KOPT-K1 (cell line): ENCODE data around the gene ROCK2.

Experiments
- H3K27ac ChIP-seq: fragments of 200-600 bp; sonication (generic); 2 replicates; pipeline ENCODE4 v1.5.1; 2016; ENCODE audit warnings: antibody characterized with exemption, mild to moderate bottlenecking, low read depth, low read length; ENCODE audit not compliant: poor library complexity, severe bottlenecking
- H3K36me3 ChIP-seq: fragments of 200-600 bp; sonication (generic); 2 replicates; pipeline ENCODE4 v1.5.1; 2017; ENCODE audit warnings: antibody characterized with exemption, mild to moderate bottlenecking, low read length, moderate library complexity; ENCODE audit not compliant: insufficient read depth
- H3K9me3 ChIP-seq: fragments of 200-600 bp; sonication (generic); 2 replicates; pipeline ENCODE4 v1.5.1; 2017; ENCODE audit warnings: antibody characterized with exemption, low read length, mild to moderate bottlenecking; ENCODE audit not compliant: insufficient read depth, poor library complexity, severe bottlenecking

The ROCK2 gene

DNA sequence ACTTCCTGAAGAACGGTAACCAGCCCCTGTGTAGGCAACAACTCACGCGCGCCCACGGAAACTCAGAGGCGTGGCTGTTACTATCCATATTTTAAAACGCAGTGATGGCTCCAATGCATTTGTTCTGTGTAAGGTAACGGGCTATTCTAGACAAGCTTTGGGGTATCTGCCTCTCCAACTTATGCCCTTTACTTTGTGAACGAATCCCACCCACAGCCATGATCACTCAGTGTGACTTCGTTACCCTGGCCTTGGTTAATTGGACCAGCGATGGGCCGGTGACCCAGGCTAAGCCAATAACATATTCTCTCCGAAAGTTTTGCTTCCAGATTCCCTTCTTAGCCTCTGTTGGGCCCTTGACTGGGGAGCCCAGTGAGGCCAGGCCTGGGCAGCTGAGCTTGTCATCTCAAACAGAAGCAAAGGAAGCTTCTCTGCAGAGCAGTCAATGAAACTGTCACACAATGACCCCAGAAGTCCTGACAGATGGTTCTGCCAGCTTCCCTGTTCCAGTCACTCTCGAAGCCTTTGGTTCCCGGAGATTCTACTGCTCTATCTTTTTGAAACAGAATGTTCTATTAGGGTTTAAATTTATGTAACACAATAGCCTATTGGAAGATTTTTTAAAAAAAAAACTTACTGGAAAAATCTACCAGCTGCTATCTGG is 30.7 kb upstream of the ROCK2 start:
- H3K27ac ChIP-seq, result no peak overlapping the region
- no peaks in the 10 kb centered on the region for H3K36me3 ChIP-seq
- no peaks in the 10 kb centered on the region for H3K9me3 ChIP-seq

DNA sequence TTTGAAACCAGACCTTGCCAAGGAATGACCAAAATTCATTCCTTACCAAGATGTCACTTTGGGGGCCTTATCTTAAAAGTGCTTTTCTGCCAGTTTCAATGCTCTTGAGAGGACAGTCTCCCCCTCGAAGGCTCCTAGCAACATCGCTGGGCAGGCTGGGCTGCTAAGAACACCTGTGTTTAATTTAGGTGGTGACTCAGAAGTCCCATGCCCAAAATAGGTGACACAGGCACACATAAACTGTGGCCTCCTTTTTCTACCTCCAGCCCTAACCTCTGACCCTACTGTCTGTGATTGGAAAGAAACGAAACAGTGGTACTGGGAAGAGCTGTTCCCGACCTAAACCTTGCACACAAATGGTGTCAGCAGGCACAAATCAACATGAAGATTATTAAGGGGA is 28.7 kb upstream of the ROCK2 start:
- Histone ChIP-seq H3K9me3 (no peaks in the 10 kb centered on the region), H3K36me3 (no peaks in the 10 kb centered on the region), H3K27ac (no peak overlapping the region)

DNA sequence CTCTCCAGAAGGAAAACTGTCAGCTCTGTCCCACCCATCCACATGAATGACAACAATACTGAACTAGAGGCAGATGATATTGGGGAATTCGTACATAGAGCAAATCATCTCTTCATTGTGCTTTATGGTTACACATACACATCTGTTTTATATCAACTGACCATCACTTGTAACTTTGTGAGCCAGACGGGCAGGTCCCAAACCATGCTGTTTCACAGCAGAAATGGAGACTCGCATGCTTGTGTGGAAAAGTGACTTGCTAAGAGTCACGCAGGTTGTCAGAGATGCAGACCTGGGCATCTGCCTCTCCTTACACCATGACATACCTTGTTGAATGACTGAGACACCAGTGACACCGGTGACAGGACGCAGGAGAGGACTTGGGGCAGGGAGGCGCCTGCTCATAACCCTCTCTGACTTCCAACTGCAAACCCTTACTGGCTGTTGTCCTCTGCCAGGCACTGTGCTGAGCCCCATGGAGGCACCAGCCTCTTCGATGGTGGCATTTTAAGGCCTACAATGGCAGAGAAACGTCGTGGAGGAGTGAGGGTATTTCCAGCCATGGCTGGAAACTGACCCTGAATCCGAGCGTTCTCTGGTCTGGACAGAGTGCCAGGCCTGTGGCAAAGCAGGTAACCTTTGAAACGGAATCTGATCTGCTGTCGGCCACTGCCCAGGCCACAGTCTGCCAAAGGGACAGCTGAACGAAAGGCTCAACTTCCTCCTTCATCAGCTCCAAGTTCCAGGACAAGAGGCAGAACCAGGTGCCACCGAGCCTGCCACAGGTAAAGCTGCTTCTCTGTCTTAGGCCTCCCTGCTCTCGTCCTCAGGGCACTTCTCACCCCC is 26.9 kb upstream of the ROCK2 start:
- H3K27ac ChIP-seq, result no peak overlapping the region

DNA sequence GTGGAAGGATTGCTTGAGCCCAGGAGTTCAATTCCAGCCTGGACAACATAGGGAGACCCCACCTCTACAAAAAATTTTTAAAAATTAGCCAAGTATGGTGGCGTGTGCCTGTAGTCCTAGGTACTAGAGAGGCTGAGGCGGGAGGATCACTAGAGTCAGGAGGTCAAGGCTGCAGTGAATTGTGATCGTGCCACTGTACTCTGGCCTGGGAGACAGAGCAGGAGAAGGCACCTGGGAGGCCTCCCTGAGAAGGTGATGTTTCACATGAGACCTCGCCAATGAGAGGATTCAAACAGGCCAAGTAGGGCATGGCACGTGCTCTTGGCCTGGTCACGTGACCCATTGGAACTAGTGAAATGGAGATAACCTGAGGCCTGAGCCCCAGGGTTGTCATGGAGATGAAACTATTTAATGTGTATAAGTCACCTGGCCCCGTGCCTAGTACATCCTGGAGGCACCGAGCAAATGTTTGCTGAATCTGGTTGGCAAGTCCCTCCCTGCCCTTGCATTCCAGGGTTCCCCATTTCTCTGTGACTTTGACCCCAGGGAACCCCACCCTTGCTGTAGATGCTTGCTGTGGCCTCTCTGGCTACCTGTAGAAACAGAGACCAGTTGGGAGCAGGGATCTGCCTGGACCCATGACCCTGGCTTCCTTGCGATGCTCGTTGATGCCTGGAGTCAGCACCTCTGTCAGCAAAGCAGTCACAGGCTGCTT is 26.1 kb upstream of the ROCK2 start:
- Histone ChIP-seq H3K9me3 (no peaks in the 10 kb centered on the region), H3K36me3 (no peaks in the 10 kb centered on the region), H3K27ac (no peak overlapping the region)

More for the DNA sequence above, 26.9 kb upstream of the ROCK2 start:
- H3K9me3 ChIP-seq, result no peaks in the 10 kb centered on the region
- no peaks in the 10 kb centered on the region for H3K36me3 ChIP-seq

DNA sequence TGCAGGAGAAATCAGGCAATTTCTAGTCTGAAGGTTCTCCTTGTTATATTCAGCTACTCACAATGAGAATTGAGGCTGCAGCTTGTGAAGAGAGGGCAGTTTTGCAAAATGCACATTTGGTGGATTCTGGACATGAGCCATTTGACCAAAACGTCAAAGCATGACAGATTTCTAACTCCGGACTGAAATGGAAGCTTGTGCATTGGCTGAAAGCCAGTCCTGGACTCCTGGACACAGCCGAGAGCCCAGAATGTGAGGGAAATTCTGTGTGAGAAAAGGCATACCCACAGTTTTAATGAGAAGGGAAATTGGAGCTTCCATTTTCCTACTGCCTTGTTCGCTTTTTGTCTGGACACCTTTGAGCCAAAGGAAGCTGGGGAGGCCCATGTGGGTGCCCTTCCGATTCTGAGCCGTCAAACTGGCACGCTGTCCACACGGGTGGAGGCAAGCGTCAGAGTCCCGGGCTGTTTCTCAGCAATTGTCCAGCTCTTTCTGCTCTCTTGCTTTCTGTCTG is 23.7 kb upstream of the ROCK2 start:
- Histone ChIP-seq H3K27ac (no peak overlapping the region), H3K36me3 (no peaks in the 10 kb centered on the region), H3K9me3 (no peaks in the 10 kb centered on the region)

DNA sequence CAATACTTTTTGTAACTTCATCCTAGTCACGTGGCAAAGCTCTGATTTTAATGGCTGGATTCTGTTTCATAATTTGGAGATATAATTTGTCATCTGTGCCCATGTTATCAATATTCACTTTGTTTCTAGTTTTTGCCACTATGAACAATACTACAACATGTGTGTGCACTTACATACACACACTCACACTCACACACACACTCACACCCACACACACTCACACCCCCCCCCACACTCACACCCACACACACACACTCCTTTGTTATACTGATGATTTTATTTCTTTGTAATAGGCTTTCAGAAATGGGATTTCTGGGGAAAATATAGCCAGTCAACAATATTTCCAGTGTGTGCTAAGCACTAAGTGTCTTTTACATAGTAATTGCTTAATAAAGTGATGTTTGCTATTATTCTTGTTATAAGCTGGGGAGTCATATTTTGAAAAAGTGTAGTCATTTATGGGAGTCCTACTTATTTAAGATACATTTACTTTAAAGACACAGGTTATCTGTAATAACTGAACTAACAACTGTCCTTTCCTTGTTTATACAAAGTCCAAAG is 22.8 kb upstream of the ROCK2 start:
- Histone ChIP-seq H3K27ac (no peak overlapping the region), H3K36me3 (no peaks in the 10 kb centered on the region)

DNA sequence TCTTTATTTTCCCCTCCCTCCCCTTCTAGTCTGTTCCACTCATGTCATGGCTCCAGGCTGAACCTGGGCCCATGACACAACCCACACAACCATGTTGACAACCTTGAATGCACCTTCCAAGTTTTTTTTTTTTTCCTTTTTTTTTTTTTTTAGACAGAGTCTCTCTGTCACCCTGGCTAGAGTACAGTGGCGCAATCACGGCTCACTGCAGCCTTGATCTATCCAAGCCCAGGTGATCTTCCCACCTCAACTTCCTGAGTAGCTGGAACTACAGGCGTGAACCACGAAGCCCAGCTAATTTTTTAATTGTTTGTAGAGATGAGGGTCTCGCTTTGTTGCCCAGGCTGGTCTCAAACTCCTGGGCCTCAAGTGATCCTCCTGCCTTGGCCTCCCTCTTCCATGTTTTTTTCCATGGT is 21.9 kb upstream of the ROCK2 start:
- no peaks in the 10 kb centered on the region for H3K9me3 ChIP-seq
- H3K36me3 ChIP-seq, result no peaks in the 10 kb centered on the region
- no peak overlapping the region for H3K27ac ChIP-seq

More for the DNA sequence above, 22.8 kb upstream of the ROCK2 start:
- no peaks in the 10 kb centered on the region for H3K9me3 ChIP-seq

DNA sequence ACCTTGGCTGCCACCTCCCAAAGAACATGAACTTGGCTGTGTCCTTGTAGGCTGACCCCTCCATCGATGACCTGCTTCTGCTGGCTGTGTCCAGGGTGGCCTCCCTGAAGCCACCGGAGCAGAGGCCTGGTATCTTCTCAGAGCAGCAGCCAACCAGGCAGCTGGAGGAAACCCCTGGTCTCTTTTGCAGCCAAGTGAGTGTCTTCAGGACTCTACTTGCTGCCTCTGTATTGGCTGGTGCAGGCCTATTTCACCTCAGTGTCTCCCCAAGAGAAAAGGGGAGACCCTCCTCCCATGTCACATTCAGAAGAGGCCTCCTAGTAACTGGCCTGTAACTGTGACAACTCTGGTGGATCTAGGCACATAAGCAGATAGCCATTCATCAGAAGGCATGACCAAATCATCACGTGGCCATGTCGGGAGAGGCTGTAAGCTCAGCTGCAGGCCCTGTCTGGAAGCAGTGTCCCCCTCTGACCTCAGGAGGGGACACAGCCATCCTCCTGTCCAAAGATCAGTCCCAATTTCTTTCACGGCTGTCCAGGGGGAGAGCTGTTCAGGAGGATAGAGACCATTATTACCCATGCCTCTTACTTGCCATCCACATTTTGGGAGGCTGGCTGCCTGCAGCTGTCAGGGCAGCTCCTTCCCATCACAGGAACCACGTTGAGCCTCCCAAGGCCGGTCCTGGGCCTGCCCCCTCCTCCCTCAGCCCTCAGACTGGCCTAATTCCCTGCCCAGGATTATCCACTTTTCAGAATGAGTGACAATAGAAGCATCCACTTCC is 20.9 kb upstream of the ROCK2 start:
- no peak overlapping the region for H3K27ac ChIP-seq
- no peaks in the 10 kb centered on the region for H3K9me3 ChIP-seq
- no peaks in the 10 kb centered on the region for H3K36me3 ChIP-seq

DNA sequence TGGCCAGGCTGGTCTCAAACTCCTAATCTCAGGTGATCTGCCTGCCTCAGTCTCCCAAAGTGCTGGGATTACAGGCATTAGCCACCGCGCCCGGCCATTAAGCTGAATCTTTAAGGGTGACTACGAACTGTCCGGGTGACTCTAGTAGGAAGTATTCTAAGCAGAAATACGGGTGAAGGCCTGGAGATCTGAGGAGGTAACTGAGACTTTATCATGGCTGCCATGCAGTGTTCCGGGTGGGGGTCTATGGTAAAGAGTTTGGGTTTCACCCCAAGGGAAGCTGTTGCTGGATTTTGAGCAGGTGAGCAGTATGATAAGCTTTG is 20.1 kb upstream of the ROCK2 start:
- H3K36me3 ChIP-seq, result no peaks in the 10 kb centered on the region
- no peak overlapping the region for H3K27ac ChIP-seq

DNA sequence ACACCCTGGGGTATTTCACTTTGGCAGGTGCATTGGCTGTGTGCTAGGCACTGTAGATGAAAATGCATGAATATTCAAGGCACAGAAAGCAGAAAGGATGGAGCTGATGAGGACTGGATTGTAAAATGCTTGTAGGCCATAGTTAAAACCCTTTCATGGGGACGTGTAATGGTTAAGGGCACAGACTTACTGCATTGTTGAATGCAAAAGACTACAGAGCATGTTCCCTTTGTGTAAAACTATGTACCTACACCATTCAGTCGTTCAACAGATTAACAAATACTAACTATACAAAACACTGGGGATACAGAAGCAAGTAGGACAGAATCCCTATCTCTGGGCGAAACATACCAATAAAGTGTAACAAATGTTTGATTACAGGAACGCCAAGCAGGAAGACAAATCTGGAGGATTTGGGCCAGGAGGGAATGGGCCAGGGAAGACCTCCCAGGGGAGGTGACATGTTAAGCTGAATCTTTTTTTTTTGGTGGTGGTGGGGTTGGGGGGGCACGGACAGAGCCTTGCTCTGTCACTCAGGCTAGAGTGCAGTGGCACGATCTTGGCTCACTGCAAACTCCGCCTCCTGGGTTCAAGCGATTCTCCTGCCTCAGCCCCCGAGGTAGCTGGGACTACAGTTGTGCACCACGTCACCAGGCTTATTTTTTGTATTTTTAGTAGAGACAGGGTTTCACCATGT is 19.6 kb upstream of the ROCK2 start:
- H3K9me3 ChIP-seq, result no peaks in the 10 kb centered on the region
- H3K36me3 ChIP-seq, result no peaks in the 10 kb centered on the region
- no peak overlapping the region for H3K27ac ChIP-seq

More for the DNA sequence above, 20.1 kb upstream of the ROCK2 start:
- H3K9me3 ChIP-seq, result no peaks in the 10 kb centered on the region

DNA sequence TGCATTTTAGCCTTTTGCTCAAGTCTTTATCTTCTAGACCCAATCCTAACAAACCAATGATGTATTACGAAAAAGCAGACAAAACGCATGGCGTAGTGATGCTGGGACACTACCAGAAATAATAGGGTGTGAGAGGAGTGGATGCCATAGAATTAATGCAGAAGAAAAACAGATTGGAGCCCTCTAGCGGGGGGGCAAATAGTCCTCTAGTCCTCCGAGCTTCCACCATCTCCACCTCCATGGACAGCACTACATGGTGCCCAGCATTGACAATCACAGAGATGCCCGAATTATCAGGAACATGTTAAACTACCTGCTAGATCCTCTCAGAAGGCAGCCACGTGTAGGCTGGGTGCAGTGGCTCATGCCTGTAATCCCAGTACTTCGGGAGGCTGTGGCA is 15.4 kb upstream of the ROCK2 start:
- Histone ChIP-seq H3K27ac (no peak overlapping the region), H3K36me3 (no peaks in the 10 kb centered on the region), H3K9me3 (no peaks in the 10 kb centered on the region)

DNA sequence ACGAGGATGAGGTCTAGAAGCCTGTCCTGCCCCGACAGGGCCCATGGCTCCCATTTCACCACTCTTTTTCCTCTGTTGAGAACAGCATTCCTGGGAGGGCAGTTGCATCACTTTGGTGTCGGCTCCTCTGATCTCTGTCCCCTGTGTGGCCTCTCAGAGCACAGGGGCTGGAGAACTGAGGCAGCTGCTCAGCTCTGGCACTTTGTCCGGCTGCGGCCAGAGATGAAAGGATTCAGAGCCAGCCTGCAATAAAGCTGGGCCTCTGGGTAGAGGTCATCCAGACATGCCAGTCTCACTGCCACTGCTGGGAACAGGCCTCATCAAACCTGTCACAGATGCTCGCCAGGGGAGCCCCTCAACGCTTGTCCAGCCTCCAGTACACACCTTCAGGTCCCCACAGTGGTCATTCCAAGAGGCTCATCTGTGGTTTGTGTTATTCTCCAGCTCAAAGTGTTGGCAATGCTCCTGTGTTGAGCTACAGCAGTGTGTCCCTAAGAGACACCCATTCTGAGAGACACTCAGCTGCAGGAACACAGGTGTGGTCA is 13.1 kb upstream of the ROCK2 start:
- Histone ChIP-seq H3K27ac (no peak overlapping the region), H3K36me3 (no peaks in the 10 kb centered on the region), H3K9me3 (no peaks in the 10 kb centered on the region)

DNA sequence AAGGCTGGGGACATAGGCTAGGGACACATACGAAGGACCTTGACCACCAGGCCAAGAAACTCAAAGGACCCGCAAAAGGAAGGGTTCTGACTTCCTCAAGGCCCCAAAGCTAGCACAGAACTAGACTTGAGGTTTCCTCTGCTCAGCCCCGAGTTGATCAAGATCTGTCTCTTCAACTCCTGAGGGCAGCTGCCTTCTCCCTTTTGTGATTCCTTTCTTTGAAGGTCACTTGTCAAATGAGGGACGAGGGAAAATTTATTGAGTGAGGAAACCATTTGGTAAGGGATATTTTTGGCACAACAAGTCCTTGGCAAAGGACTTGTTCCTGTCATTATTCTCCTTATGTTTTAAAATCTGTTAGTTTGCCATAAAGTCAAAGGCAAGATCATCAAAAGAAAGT is 12.3 kb upstream of the ROCK2 start:
- Histone ChIP-seq H3K27ac (no peak overlapping the region), H3K9me3 (no peaks in the 10 kb centered on the region), H3K36me3 (no peaks in the 10 kb centered on the region)
